ENCODE data around the gene ATN1.

The ATN1 gene

GRCh38 chr12:6943722-6944380 lies 16.1 kb downstream of the ATN1 start, which contains the start of the genes C12orf57 and RNU7-1:
Gene C12orf57 (plus strand): TSS chr12:6944022. CDS start chr12:6944122, 100 bp downstream.
Gene RNU7-1 (plus strand): TSS chr12:6943816.
- ChIA-PET CTCF (interaction anchor here (1.0 to 22.9 kb wide), 14 partner anchors 7 to 169 kb away, joined by 3 to 530 read pairs (median 8); partner anchors contain the start of genes C1RL, LPCAT3 and SPSB2), POLR2A (interaction anchor here (0.8 to 6.1 kb wide), 15 partner anchors 9 to 410 kb away, joined by 3 to 147 read pairs (median 4); partner anchors contain the start of genes ENO2, GAPDH, LPCAT3 and SPSB2)
- TF ChIP-seq CTCF (IDR thresholded peaks at IDR 0.05; ENCODE audit: control extremely low read depth, extremely low read depth, low read depth, missing control alignments), result no peak
- peak; percentile 68 for DNase-seq (ENCODE audit: extremely low spot score)

- POLR2A ChIA-PET, result interaction anchor here (0.9 to 6.1 kb wide), 14 partner anchors 15 to 410 kb away, joined by 3 to 147 read pairs (median 4); partner anchors contain the start of genes ENO2, GAPDH, LPCAT3 and SPSB2
- peak; percentile 79 for DNase-seq (ENCODE audit: extremely low spot score)
- TF ChIP-seq CTCF (IDR thresholded peaks at IDR 0.05; ENCODE audit: control extremely low read depth, extremely low read depth, low read depth, missing control alignments), result peak; percentile 94
- CTCF ChIA-PET, result interaction anchor here (0.8 to 22.9 kb wide), 19 partner anchors 8 to 169 kb away, joined by 3 to 530 read pairs (median 6); partner anchors contain the start of genes C1RL, LPCAT3 and SPSB2
These were observed 16.8 kb downstream of the ATN1 start for GRCh38 chr12:6944381-6945186.

- DNase-seq (ENCODE audit: extremely low spot score), result no peak
- CTCF ChIA-PET, result interaction anchor here (0.9 to 22.9 kb wide), 17 partner anchors 9 to 168 kb away, joined by 3 to 530 read pairs (median 6); partner anchors contain the start of genes C1RL, LPCAT3 and SPSB2
- POLR2A ChIA-PET, result interaction anchor here (1.2 to 6.1 kb wide), 4 partner anchors 8 to 93 kb away, joined by 4 to 147 read pairs (median 8); partner anchors contain the start of gene USP5
- TF ChIP-seq CTCF (IDR thresholded peaks at IDR 0.05; ENCODE audit: control extremely low read depth, extremely low read depth, low read depth, missing control alignments), result no peak
These were observed 17.9 kb downstream of the ATN1 start for GRCh38 chr12:6945613-6946012.

GRCh38 chr12:6946033-6946919 lies 18.5 kb downstream of the ATN1 start:
- ChIA-PET CTCF (interaction anchor here (0.9 to 22.9 kb wide), 12 partner anchors 9 to 167 kb away, joined by 3 to 530 read pairs (median 8); partner anchors contain the start of genes LPCAT3 and SPSB2), POLR2A (interaction anchor here (1.2 to 6.1 kb wide), 4 partner anchors 9 to 93 kb away, joined by 4 to 147 read pairs (median 8); partner anchors contain the start of gene USP5)
- peak; percentile 74 for DNase-seq (ENCODE audit: extremely low spot score)
- TF ChIP-seq CTCF (IDR thresholded peaks at IDR 0.05; ENCODE audit: control extremely low read depth, extremely low read depth, low read depth, missing control alignments), result no peak

- no peak for DNase-seq (ENCODE audit: extremely low spot score)
- ChIA-PET POLR2A (interaction anchor here (1.1 to 6.1 kb wide), 3 partner anchors 9 to 96 kb away, joined by 3 to 147 read pairs (median 4); partner anchors contain the start of genes CDCA3 and USP5), CTCF (interaction anchor here (0.9 to 22.9 kb wide), 12 partner anchors 10 to 166 kb away, joined by 3 to 530 read pairs (median 10); partner anchors contain the start of genes LPCAT3 and SPSB2)
- no peak for TF ChIP-seq CTCF (IDR thresholded peaks at IDR 0.05; ENCODE audit: control extremely low read depth, extremely low read depth, low read depth, missing control alignments)
These were observed 19.2 kb downstream of the ATN1 start for GRCh38 chr12:6946920-6947374.

Measured in GM10248 (cell line).